Measurements from ENCODE around the gene PPP1R14B. TPM values are rescaled to one million over a fixed set of nuclear protein-coding genes. Genes with fewer than 3 reads are reported as not detected.

PPP1R14B gene
- total and polyA plus RNA-seq, 2 of the 13 experiments (the other 11 are each of a cell fraction or from before 2014, with no cell fraction given), result 110 to 148 TPM

GRCh38 chr11:64225608-64226506 is 20.9 kb downstream of the PPP1R14B start, which contains the start of the genes NUDT22 and TRPT1 (continued):
- TF ChIP-seq ZSCAN22 (CRISPR knock-in tag; IDR thresholded peaks at IDR 0.05) (0 out of 2 replicates have a peak, but pooled peaks have one; percentile 48), ZBTB10 (CRISPR knock-in tag; IDR thresholded peaks at IDR 0.05; ENCODE audit: borderline replicate concordance) (peak; percentile 73; the same call in 1 of the 2 replicates), NKX3-1 (CRISPR knock-in tag; IDR thresholded peaks at IDR 0.05) (peak; percentile 79; the same call in 1 of the 2 replicates), CBX2 (IDR thresholded peaks at IDR 0.05; ENCODE audit: low read depth, low read length) (no peak), CBX2 (CRISPR knock-in tag; IDR thresholded peaks at IDR 0.05; ENCODE audit: low read depth) (no peak), ZNF484 (CRISPR knock-in tag; IDR thresholded peaks at IDR 0.05; ENCODE audit: borderline replicate concordance, low read depth) (no peak), KLF16 (CRISPR knock-in tag; IDR thresholded peaks at IDR 0.05) (peak in 1 of 2 experiments; percentile 71; a peak in 2 of 4 replicates), ZNF282 (IDR thresholded peaks at IDR 0.05; ENCODE audit: partially characterized antibody) (no peak), TRAFD1 (CRISPR knock-in tag; IDR thresholded peaks at IDR 0.05; ENCODE audit: borderline replicate concordance) (no peak), KDM1A (CRISPR knock-in tag; IDR thresholded peaks at IDR 0.05) (no peak), HNF4A (CRISPR knock-in tag; IDR thresholded peaks at IDR 0.05) (no peak), ZSCAN21 (CRISPR knock-in tag; IDR thresholded peaks at IDR 0.05; ENCODE audit: borderline replicate concordance) (peak; percentile 48; the same call in 1 of the 2 replicates), ZBTB34 (CRISPR knock-in tag; IDR thresholded peaks at IDR 0.05) (no peak), ATF5 (CRISPR knock-in tag; IDR thresholded peaks at IDR 0.05; ENCODE audit: low read depth) (no peak), PRDM4 (CRISPR knock-in tag; IDR thresholded peaks at IDR 0.05; ENCODE audit: borderline replicate concordance) (no peak), ZBTB25 (CRISPR knock-in tag; IDR thresholded peaks at IDR 0.05) (peak; percentile 18; the same call in 1 of the 2 replicates), ZNF441 (CRISPR knock-in tag; IDR thresholded peaks at IDR 0.05; ENCODE audit: borderline replicate concordance) (peak; percentile 32; the same call in 1 of the 2 replicates)

All from HepG2 (cell line).